GOT3 (cell line): ENCODE results near the gene FER.
"Not testable (repeated sequence)": the region's sequence is repeated elsewhere in the genome, so short reads cannot be mapped to it uniquely, and the experiment has no call there.

ENCODE experiments used
- DNase-seq: peaks from one replicate; lab custom pipeline; 2025; ENCODE audit warnings: mixed read lengths; lab: John Stamatoyannopoulos, UW

Gene FER

GRCh38 chr5:108966910-108967309 is 219.2 kb downstream of the FER start:
- no peak for DNase-seq

GRCh38 chr5:108974594-108974993 is 226.9 kb downstream of the FER start:
- no peak for DNase-seq

- no peak for DNase-seq
These were observed 228.0 kb downstream of the FER start for GRCh38 chr5:108975697-108976096.

GRCh38 chr5:108983461-108984092 is 235.9 kb downstream of the FER start:
- no peak for DNase-seq

- DNase-seq, result no peak
These were observed 242.2 kb downstream of the FER start for GRCh38 chr5:108989761-108990392.

- DNase-seq, result not testable (repeated sequence)
These were observed 244.8 kb downstream of the FER start for GRCh38 chr5:108992396-108993085.

GRCh38 chr5:108993440-108993839 is 245.7 kb downstream of the FER start:
- not testable (repeated sequence) for DNase-seq

- no peak for DNase-seq
These were observed 250.0 kb downstream of the FER start for GRCh38 chr5:108997720-108998119.

- DNase-seq, result no peak
These were observed 250.5 kb downstream of the FER start for GRCh38 chr5:108998216-108998615.

GRCh38 chr5:109003928-109004327 is 256.2 kb downstream of the FER start:
- no peak for DNase-seq

- DNase-seq, result no peak
These were observed 257.8 kb downstream of the FER start for GRCh38 chr5:109005297-109006009.

- DNase-seq, result no peak
These were observed 258.4 kb downstream of the FER start for GRCh38 chr5:109006129-109006528.

- no peak for DNase-seq
These were observed 268.6 kb downstream of the FER start for GRCh38 chr5:109016300-109016699.

GRCh38 chr5:109022056-109022455 is 274.4 kb downstream of the FER start:
- no peak for DNase-seq

GRCh38 chr5:109025729-109026128 is 278.0 kb downstream of the FER start:
- not testable (repeated sequence) for DNase-seq

- no peak for DNase-seq
These were observed 280.4 kb downstream of the FER start for GRCh38 chr5:109027983-109028607.

- DNase-seq, result no peak
These were observed 281.1 kb downstream of the FER start for GRCh38 chr5:109028608-109029299.

- no peak for DNase-seq
These were observed 282.1 kb downstream of the FER start for GRCh38 chr5:109029847-109030246.

GRCh38 chr5:109030360-109031143 is 282.9 kb downstream of the FER start:
- no peak for DNase-seq

- DNase-seq, result no peak
These were observed 286.6 kb downstream of the FER start for GRCh38 chr5:109034306-109034705.

GRCh38 chr5:109035436-109035835 is 287.7 kb downstream of the FER start:
- DNase-seq, result no peak
